Central memory CD8-positive, alpha-beta T cell (primary cell): ENCODE measurements around the gene TTC28.

Source experiments
- ATAC-seq: fragments of 150-1000 bp; cut with Tn5 transposase; replicated peaks from 2 replicates; pipeline ENCODE4 v1.10.0; 2022; ENCODE audit warnings: mild to moderate bottlenecking, moderate FRiP score, moderate number of reproducible peaks; ENCODE audit not compliant: poor library complexity, severe bottlenecking; ENCODE audit errors: extremely low read depth
- DNase-seq, 2 donors: peaks; one replicate each; pipeline ENCODE4 v3.0.0; 2021; ENCODE audit warnings: low spot score in 2 of 2
- H3K27ac Mint-ChIP-seq: one replicate; pipeline ENCODE4 v1.8.0; 2022; ENCODE audit warnings: low read depth, mild to moderate bottlenecking, moderate library complexity, mixed read lengths
- H3K27me3 Mint-ChIP-seq: one replicate; pipeline ENCODE4 v1.8.0; 2022; ENCODE audit warnings: mixed read lengths
- H3K36me3 Mint-ChIP-seq: one replicate; pipeline ENCODE4 v1.8.0; 2022; ENCODE audit warnings: mild to moderate bottlenecking, moderate library complexity, mixed read lengths; ENCODE audit not compliant: insufficient read depth
- H3K4me1 Mint-ChIP-seq: one replicate; pipeline ENCODE4 v1.8.0; 2022; ENCODE audit warnings: mixed read lengths
- H3K4me3 Mint-ChIP-seq: one replicate; pipeline ENCODE4 v1.8.0; 2022; ENCODE audit warnings: mild to moderate bottlenecking, moderate library complexity, mixed read lengths
- H3K9me3 Mint-ChIP-seq: one replicate; pipeline ENCODE4 v1.8.0; 2022; ENCODE audit warnings: mixed read lengths

TTC28 gene

GRCh38 chr22:28051091-28051786 is 628.4 kb downstream of the TTC28 start:
- H3K27ac Mint-ChIP-seq, result no peak overlapping the region

GRCh38 chr22:28048529-28048928 is 631.1 kb downstream of the TTC28 start:
- ATAC-seq (no peak), DNase-seq (no peak)
- no peaks in the 10 kb centered on the region for H3K4me1 Mint-ChIP-seq
- no peaks in the 10 kb centered on the region for H3K36me3 Mint-ChIP-seq
- no peaks in the 10 kb centered on the region for H3K9me3 Mint-ChIP-seq
- no peaks in the 10 kb centered on the region for H3K27me3 Mint-ChIP-seq
- no peak overlapping the region for H3K27ac Mint-ChIP-seq
- H3K4me3 Mint-ChIP-seq, result no peak overlapping the region

More at GRCh38 chr22:28051091-28051786, 628.4 kb downstream of the TTC28 start:
- ATAC-seq, result no peak
- Mint-ChIP-seq H3K27me3 (no peaks in the 10 kb centered on the region), H3K4me3 (no peak overlapping the region), H3K4me1 (no peaks in the 10 kb centered on the region), H3K36me3 (peaks cover 2% of the 10 kb centered on the region), H3K9me3 (no peaks in the 10 kb centered on the region)
- DNase-seq, result no peak

- no peak overlapping the region for H3K27ac Mint-ChIP-seq
- ATAC-seq, result no peak
- no peaks in the 10 kb centered on the region for H3K27me3 Mint-ChIP-seq
These were observed 631.9 kb downstream of the TTC28 start for GRCh38 chr22:28047740-28048139.

DNA sequence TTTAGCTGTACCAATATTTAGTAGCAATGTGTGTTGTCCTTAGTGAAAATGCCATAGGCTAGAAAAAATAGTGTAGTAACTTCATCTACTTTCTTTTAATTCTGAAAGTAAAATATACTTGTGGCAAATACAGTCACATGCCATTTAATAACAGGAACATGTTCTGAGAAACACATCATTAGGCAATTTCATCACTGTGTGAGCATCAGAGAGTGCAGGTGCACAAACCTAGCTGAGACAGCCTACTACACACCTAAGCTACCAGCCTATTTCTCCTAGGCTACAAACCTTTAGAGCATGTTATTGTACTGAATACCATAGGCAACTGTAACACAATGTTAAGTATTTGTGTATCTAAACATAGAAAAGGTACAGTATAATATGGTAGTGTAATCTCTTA is 633.5 kb downstream of the TTC28 start:
- H3K27me3 Mint-ChIP-seq, result peaks cover 16% of the 10 kb centered on the region
- no peak overlapping the region for H3K4me3 Mint-ChIP-seq
- H3K36me3 Mint-ChIP-seq, result no peaks in the 10 kb centered on the region
- no peaks in the 10 kb centered on the region for H3K4me1 Mint-ChIP-seq
- H3K27ac Mint-ChIP-seq, result no peak overlapping the region
- no peak for DNase-seq
- ATAC-seq, result no peak
- H3K9me3 Mint-ChIP-seq, result no peaks in the 10 kb centered on the region

More at GRCh38 chr22:28047740-28048139, 631.9 kb downstream of the TTC28 start:
- no peaks in the 10 kb centered on the region for H3K9me3 Mint-ChIP-seq
- DNase-seq, result no peak
- H3K4me3 Mint-ChIP-seq, result no peak overlapping the region
- no peaks in the 10 kb centered on the region for H3K36me3 Mint-ChIP-seq
- H3K4me1 Mint-ChIP-seq, result no peaks in the 10 kb centered on the region

DNA sequence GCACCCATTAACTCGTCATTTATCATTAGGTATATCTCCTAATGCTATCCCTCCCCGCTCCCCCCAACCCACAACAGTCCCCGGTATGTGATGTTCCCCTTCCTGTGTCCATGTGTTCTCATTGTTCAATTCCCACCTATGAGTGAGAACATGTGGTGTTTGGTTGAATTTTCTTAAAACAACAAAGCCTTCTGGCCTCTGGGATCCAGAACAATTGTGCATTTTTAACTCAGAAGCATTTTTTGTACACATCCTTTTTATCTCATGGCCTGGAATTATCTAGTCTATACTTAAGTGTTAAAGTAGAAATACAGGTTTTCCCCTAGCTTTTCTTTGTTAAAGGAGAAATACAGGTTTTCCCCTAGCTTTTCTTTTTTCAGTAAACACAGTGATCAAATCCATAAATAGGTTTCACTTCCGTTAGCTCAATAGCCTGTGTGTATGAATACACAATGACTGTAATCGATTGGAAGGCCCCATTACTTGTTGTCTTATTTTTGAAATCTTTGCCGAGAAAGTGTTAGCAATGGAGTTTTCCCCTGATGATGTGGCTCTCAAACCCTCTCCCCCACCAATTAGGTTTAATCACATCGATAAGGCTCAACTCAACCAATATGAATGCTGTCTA is 635.0 kb downstream of the TTC28 start:
- ATAC-seq, result no peak
- Mint-ChIP-seq H3K27ac (no peak overlapping the region), H3K36me3 (no peaks in the 10 kb centered on the region), H3K9me3 (no peaks in the 10 kb centered on the region), H3K4me1 (no peaks in the 10 kb centered on the region), H3K4me3 (no peak overlapping the region), H3K27me3 (peaks cover 31% of the 10 kb centered on the region)
- DNase-seq, result no peak

- DNase-seq, result no peak
- peaks cover 37% of the 10 kb centered on the region for H3K27me3 Mint-ChIP-seq
- no peaks in the 10 kb centered on the region for H3K4me1 Mint-ChIP-seq
- H3K9me3 Mint-ChIP-seq, result no peaks in the 10 kb centered on the region
- no peak overlapping the region for H3K4me3 Mint-ChIP-seq
- no peak overlapping the region for H3K27ac Mint-ChIP-seq
- H3K36me3 Mint-ChIP-seq, result no peaks in the 10 kb centered on the region
- ATAC-seq, result no peak
These were observed 636.4 kb downstream of the TTC28 start for GRCh38 chr22:28043266-28043665.

DNA sequence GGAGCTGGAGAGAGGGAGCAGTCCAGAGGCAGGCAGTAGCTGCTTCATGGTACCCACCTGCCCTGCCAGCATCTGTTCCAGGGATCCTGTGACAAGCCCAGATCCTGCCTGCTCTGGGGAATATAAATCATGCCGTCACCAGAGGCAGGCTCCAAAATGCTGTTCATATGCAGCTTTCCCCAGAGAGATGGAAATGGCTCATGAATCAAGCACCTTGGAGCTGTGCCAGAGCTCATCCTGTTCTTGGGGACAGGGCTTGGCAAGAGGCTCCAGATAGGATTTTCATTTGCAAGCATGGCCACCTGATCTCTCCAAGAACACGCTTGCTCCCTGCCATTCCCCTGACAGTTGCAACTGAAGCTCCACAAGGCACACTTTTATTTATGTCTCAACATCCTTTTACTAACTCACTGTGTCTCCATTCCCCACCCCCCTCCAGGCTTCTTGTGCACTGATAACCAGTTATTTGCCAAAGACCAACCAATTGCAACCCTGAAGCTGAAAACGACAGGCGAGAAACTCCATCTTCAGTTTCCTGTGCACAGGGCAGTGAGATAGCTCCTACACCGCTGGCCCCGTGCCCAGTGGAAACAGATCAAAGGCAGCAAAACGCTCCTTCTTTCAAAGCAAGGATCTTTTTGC is 644.8 kb downstream of the TTC28 start:
- Mint-ChIP-seq H3K4me3 (no peak overlapping the region), H3K27me3 (peaks cover 60% of the 10 kb centered on the region), H3K9me3 (no peaks in the 10 kb centered on the region), H3K36me3 (no peaks in the 10 kb centered on the region), H3K4me1 (no peaks in the 10 kb centered on the region), H3K27ac (no peak overlapping the region)
- DNase-seq (no peak), ATAC-seq (no peak)

- Mint-ChIP-seq H3K4me1 (no peaks in the 10 kb centered on the region), H3K9me3 (no peaks in the 10 kb centered on the region), H3K27ac (no peak overlapping the region), H3K4me3 (no peak overlapping the region), H3K36me3 (no peaks in the 10 kb centered on the region), H3K27me3 (peaks cover 53% of the 10 kb centered on the region)
- DNase-seq (no peak), ATAC-seq (no peak)
These were observed 645.4 kb downstream of the TTC28 start for GRCh38 chr22:28034145-28034759.

- peaks cover 48% of the 10 kb centered on the region for H3K27me3 Mint-ChIP-seq
- no peaks in the 10 kb centered on the region for H3K9me3 Mint-ChIP-seq
- no peaks in the 10 kb centered on the region for H3K4me1 Mint-ChIP-seq
- H3K4me3 Mint-ChIP-seq, result no peak overlapping the region
- no peak for ATAC-seq
- H3K36me3 Mint-ChIP-seq, result no peaks in the 10 kb centered on the region
- no peak for DNase-seq
- no peak overlapping the region for H3K27ac Mint-ChIP-seq
These were observed 646.8 kb downstream of the TTC28 start for GRCh38 chr22:28032861-28033260.

GRCh38 chr22:28031383-28031922 is 648.2 kb downstream of the TTC28 start:
- no peak overlapping the region for H3K4me3 Mint-ChIP-seq
- ATAC-seq (no peak), DNase-seq (no peak)
- no peak overlapping the region for H3K27ac Mint-ChIP-seq
- H3K36me3 Mint-ChIP-seq, result no peaks in the 10 kb centered on the region
- no peaks in the 10 kb centered on the region for H3K9me3 Mint-ChIP-seq
- no peaks in the 10 kb centered on the region for H3K4me1 Mint-ChIP-seq
- peaks cover 36% of the 10 kb centered on the region for H3K27me3 Mint-ChIP-seq

DNA sequence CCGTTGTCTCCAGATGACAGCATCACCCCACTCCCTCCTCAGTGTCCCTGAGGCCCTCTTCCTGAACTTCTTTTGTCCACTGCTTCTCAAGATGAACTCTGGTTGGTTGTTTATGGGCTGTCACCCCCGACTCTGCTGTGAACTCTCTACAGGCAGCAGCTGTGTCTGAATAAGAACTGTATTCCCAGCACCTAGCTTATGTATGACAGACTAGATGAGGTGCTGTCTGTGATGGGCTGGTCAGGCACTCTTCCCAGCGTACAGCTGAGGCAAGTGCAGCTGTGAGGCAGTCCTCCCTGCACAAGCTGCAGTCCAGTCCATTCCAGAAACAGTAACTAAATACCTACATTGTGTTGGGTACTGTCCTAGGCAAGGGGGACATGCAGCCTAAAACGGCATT is 649.2 kb downstream of the TTC28 start:
- H3K27ac Mint-ChIP-seq, result no peak overlapping the region
- H3K9me3 Mint-ChIP-seq, result no peaks in the 10 kb centered on the region
- no peaks in the 10 kb centered on the region for H3K4me1 Mint-ChIP-seq
- no peak for ATAC-seq
- no peaks in the 10 kb centered on the region for H3K36me3 Mint-ChIP-seq
- DNase-seq, result no peak
- no peak overlapping the region for H3K4me3 Mint-ChIP-seq
- H3K27me3 Mint-ChIP-seq, result peaks cover 26% of the 10 kb centered on the region

- ATAC-seq, result no peak
- no peak for DNase-seq
- H3K27ac Mint-ChIP-seq, result no peak overlapping the region
- no peaks in the 10 kb centered on the region for H3K9me3 Mint-ChIP-seq
- H3K4me1 Mint-ChIP-seq, result no peaks in the 10 kb centered on the region
- H3K36me3 Mint-ChIP-seq, result no peaks in the 10 kb centered on the region
- peaks cover 21% of the 10 kb centered on the region for H3K27me3 Mint-ChIP-seq
- H3K4me3 Mint-ChIP-seq, result no peak overlapping the region
These were observed 649.7 kb downstream of the TTC28 start for GRCh38 chr22:28029956-28030355.
